HCT116 (cell line): ENCODE results near the gene NEDD4L. TPM values are rescaled to one million over a fixed set of nuclear protein-coding genes. Genes with fewer than 3 reads are reported as not detected.

Source experiments
- ATAC-seq: fragments of 200-7000 bp; cut with Tn5 transposase; 2 replicates; pipeline ENCODE4 v1.9.1; 2020; ENCODE audit warnings: mild to moderate bottlenecking, moderate library complexity
- BruUV-seq: library from RNA; stranded (reverse); fragments of 400-500 nt; replicated peaks from 2 replicates; lab custom pipeline; 2021; lab: Mats Ljungman, UMichigan
- CTCF ChIA-PET: fragments of 300-600 bp; sonication (Branson Sonifier 250); formaldehyde crosslinking; loops from one replicate; lab custom pipeline; 2021; ENCODE audit warnings: antibody characterized with exemption; lab: Charles Lee
- POLR2A ChIA-PET: fragments of 300-600, 350-600 bp; sonication (Branson Sonifier 250); formaldehyde crosslinking; loops from one replicate; lab custom pipeline; 2021; ENCODE audit warnings: antibody characterized with exemption; lab: Charles Lee
- RAD21 ChIA-PET, 2 experiments: fragments of 300-600 bp; sonication (Branson Sonifier 250); formaldehyde crosslinking; loops; one replicate each; lab custom pipeline; 2023; ENCODE audit warnings: low total read pairs in 2 of 2; ENCODE audit not compliant: uncharacterized antibody in 2 of 2, unreplicated experiment in 2 of 2, low non-redundant PET in 1 of 2; lab: Charles Lee
- DNase-seq: peaks from one replicate; pipeline ENCODE4 v3.0.0-alpha.2; 2010; ENCODE audit warnings: low read depth, low spot score
- H2AFZ ChIP-seq: fragments of 200-600 bp; shearing (Covaris generic), sonication (generic); 2 replicates; pipeline ENCODE4 v1.6.1; 2017; ENCODE audit warnings: low read depth, mixed run types, mixed read lengths, antibody characterized with exemption, low read length; ENCODE audit not compliant: poor library complexity, severe bottlenecking
- H3K27ac ChIP-seq: 2 replicates; pipeline ENCODE4 v1.5.1; 2012; ENCODE audit warnings: low read depth, low read length
- H3K27me3 ChIP-seq: fragments of 200-600 bp; sonication (generic); 2 replicates; pipeline ENCODE4 v1.6.1; 2016; ENCODE audit warnings: mixed run types, low read length, mixed read lengths; ENCODE audit not compliant: insufficient read depth
- H3K36me3 ChIP-seq, 2 experiments: fragments of 200-500 bp in 1 of 2; fragments of 200-600 bp in 1 of 2; sonication (Bioruptor generic) in 1 of 2; sonication (generic) in 1 of 2; 2 replicates each; pipeline versions ENCODE4 v1.5.1 to v1.6.1; 2014 to 2016; ENCODE audit warnings: low read length in 2 of 2, inconsistent platforms in 1 of 2, mixed read lengths in 1 of 2, mixed run types in 1 of 2; ENCODE audit not compliant: insufficient read depth in 2 of 2, control insufficient read depth in 1 of 2
- H3K4me1 ChIP-seq, 2 experiments: fragments of 200-600 bp in 1 of 2; sonication (generic) in 1 of 2; 2 replicates each; pipeline versions ENCODE4 v1.5.1 to v1.6.1; 2012 to 2017; ENCODE audit warnings: low read length in 2 of 2, inconsistent platforms in 1 of 2, mild to moderate bottlenecking in 1 of 2, mixed read lengths in 1 of 2, mixed run types in 1 of 2, moderate library complexity in 1 of 2; ENCODE audit not compliant: insufficient read depth in 2 of 2, control insufficient read depth in 1 of 2
- H3K4me2 ChIP-seq: fragments of 200-600 bp; sonication (generic); 2 replicates; pipeline ENCODE4 v1.6.1; 2017; ENCODE audit warnings: mixed run types, low read length, mixed read lengths
- H3K4me3 ChIP-seq, 2 experiments: fragments of 200-600 bp in 1 of 2; sonication (generic) in 1 of 2; replicated peaks in 1 of 2; 2 replicates each; pipeline ENCODE4 v1.5.1; 2011 to 2016; ENCODE audit warnings: low read length in 2 of 2, control low read depth in 1 of 2, low read depth in 1 of 2, mild to moderate bottlenecking in 1 of 2, mixed read lengths in 1 of 2, mixed run types in 1 of 2
- H3K79me2 ChIP-seq: fragments of 200-600 bp; sonication (generic); 2 replicates; pipeline ENCODE4 v1.6.1; 2017; ENCODE audit warnings: mild to moderate bottlenecking, mixed run types, low read length, moderate library complexity, mixed read lengths; ENCODE audit not compliant: insufficient read depth
- H3K9ac ChIP-seq: fragments of 200-600 bp; sonication (generic); 2 replicates; pipeline ENCODE4 v1.6.1; 2016; ENCODE audit warnings: low read length, mixed read lengths
- H3K9me2 ChIP-seq: fragments of 200-600 bp; sonication (generic), shearing (Covaris generic); 2 replicates; pipeline ENCODE4 v1.6.1; 2017; ENCODE audit warnings: mixed run types, mild to moderate bottlenecking, moderate library complexity; ENCODE audit not compliant: insufficient read depth
- H3K9me3 ChIP-seq, 2 experiments: fragments of 200-500 bp in 1 of 2; fragments of 200-600 bp in 1 of 2; sonication (Bioruptor generic) in 1 of 2; sonication (generic) in 1 of 2; 2 replicates each; pipeline ENCODE4 v1.6.1; 2014 to 2017; ENCODE audit warnings: low read length in 2 of 2, mixed read lengths in 2 of 2, inconsistent platforms in 1 of 2, low read depth in 1 of 2, mild to moderate bottlenecking in 1 of 2, mixed run types in 1 of 2, moderate library complexity in 1 of 2; ENCODE audit not compliant: control insufficient read depth in 1 of 2, insufficient read depth in 1 of 2
- H4K20me1 ChIP-seq: fragments of 200-600 bp; sonication (generic), shearing (Covaris generic); 2 replicates; pipeline ENCODE4 v1.6.1; 2017; ENCODE audit warnings: mixed run types, mild to moderate bottlenecking, moderate library complexity; ENCODE audit not compliant: insufficient read depth
- CBX3 ChIP-seq: IDR thresholded peaks from 2 replicates; pipeline ENCODE4 v1.6.1; 2012; ENCODE audit warnings: low read depth
- EGR1 ChIP-seq: IDR thresholded peaks from 2 replicates; pipeline ENCODE4 v1.6.1; 2012; ENCODE audit warnings: low read depth
- ELF1 ChIP-seq: IDR thresholded peaks from 2 replicates; pipeline ENCODE4 v1.6.1; 2012; ENCODE audit warnings: low read depth, borderline replicate concordance
- EZH2 ChIP-seq: fragments of 200-600 bp; sonication (generic); IDR thresholded peaks from 2 replicates; pipeline ENCODE4 v1.6.1; 2017; ENCODE audit warnings: antibody characterized with exemption, mixed run types
- JUND ChIP-seq: IDR thresholded peaks from 2 replicates; pipeline ENCODE4 v1.6.1; 2012
- POLR2A ChIP-seq: IDR thresholded peaks from 2 replicates; pipeline ENCODE4 v1.7.0; 2011; ENCODE audit warnings: borderline replicate concordance; ENCODE audit not compliant: insufficient read depth, insufficient read length; ENCODE audit errors: extremely low read depth
- POLR2AphosphoS5 ChIP-seq: IDR thresholded peaks from 2 replicates; pipeline ENCODE4 v1.6.1; 2011; ENCODE audit warnings: mild to moderate bottlenecking, low read depth, low read length, moderate library complexity
- RAD21 ChIP-seq: IDR thresholded peaks from 2 replicates; pipeline ENCODE4 v1.6.1; 2012; ENCODE audit warnings: low read depth, mild to moderate bottlenecking
- SRF ChIP-seq: IDR thresholded peaks from 2 replicates; pipeline ENCODE4 v1.6.1; 2012; ENCODE audit warnings: low read depth
- TCF7L2 ChIP-seq: IDR thresholded peaks from 2 replicates; pipeline ENCODE4 v1.7.0; 2011; ENCODE audit warnings: borderline replicate concordance, inconsistent platforms; ENCODE audit not compliant: insufficient read depth, insufficient read length; ENCODE audit errors: extremely low read depth
- YY1 ChIP-seq: IDR thresholded peaks from 2 replicates; pipeline ENCODE4 v1.6.1; 2011; ENCODE audit warnings: low read length, low read depth, moderate library complexity, mild to moderate bottlenecking; ENCODE audit not compliant: insufficient replicate concordance; ENCODE audit errors: extremely low read depth
- ZFX ChIP-seq: fragments of 450-650 bp; IDR thresholded peaks from 2 replicates; pipeline ENCODE4 v1.6.1; 2017
- ZNF274 ChIP-seq: fragments of 200-500 bp; sonication (Bioruptor generic); IDR thresholded peaks from 2 replicates; pipeline ENCODE4 v1.6.1; 2014; ENCODE audit warnings: mild to moderate bottlenecking, low read depth, low read length, inconsistent platforms
- intact Hi-C: fragments of 100-400 bp; cut with micrococcal nuclease; formaldehyde crosslinking; loops from 2 replicates; pipeline ENCODE4 v1.10.0; 2022
- total RNA-seq: library from RNA; stranded (reverse); gene quantifications from one replicate; pipeline ENCODE4 v1.2.1, GENCODE V29; 2021; ENCODE audit not compliant: unreplicated experiment
- TF ChIP-seq, protein P1 (sequence below): IDR thresholded peaks from 2 replicates; pipeline ENCODE4 v1.6.1; 2012
- TF ChIP-seq, protein P2 (sequence below): IDR thresholded peaks from 2 replicates; pipeline ENCODE4 v1.6.1; 2012; ENCODE audit warnings: low read depth

Gene NEDD4L
- total RNA-seq, 1 experiment from 2014 or later: 41.5 TPM

DNA sequence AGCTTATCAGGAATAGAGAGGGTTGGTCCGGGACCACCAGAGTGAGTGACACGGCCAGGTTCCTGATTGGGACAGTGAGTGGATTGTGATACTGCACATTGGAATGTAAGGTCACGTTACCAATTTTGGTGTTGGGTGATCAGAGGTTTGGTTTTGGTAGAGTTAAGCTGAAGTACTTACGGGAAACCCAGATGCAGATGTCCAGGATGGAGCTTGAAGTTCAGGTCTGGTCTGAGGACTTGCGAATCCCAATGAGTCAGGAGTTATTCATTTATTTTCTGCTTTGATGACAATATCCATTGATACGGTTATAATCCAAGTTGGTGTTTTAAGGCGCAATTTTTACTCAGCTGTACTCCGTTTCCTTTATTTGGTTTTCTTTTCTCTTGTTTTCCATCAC lies 311.2 kb downstream of the NEDD4L start:
- no peak for ATAC-seq
- RAD21 ChIA-PET: no interaction called here
- Histone ChIP-seq H3K27ac (no peak overlapping the region), H3K27me3 (no peaks in the 10 kb centered on the region), H4K20me1 (no peaks in the 10 kb centered on the region), H2AFZ (no peak overlapping the region), H3K9me3 (no peaks in the 10 kb centered on the region), H3K4me2 (no peak overlapping the region), H3K9ac (no peak overlapping the region), H3K9me2 (no peaks in the 10 kb centered on the region), H3K36me3 (peaks cover 4 to 8% of the 10 kb centered on the region in 2 experiments; a peak in 3 of 4 replicates), H3K79me2 (no peaks in the 10 kb centered on the region), H3K4me3 (no peak overlapping the region), H3K4me1 (no peaks in the 10 kb centered on the region)
- POLR2A ChIA-PET: no interaction called here
- no peak for DNase-seq
- CTCF ChIA-PET: no interaction called here
- BruUV-seq: no TSS peak
- TF ChIP-seq ZNF274 (no peak), EZH2 (no peak), ZFX (no peak), RAD21 (no peak), POLR2AphosphoS5 (no peak), JUND (no peak), POLR2A (no peak), CBX3 (no peak), ELF1 (no peak), YY1 (no peak), TCF7L2 (no peak), EGR1 (no peak), SRF (no peak)
- TF ChIP-seq, protein P1, sequence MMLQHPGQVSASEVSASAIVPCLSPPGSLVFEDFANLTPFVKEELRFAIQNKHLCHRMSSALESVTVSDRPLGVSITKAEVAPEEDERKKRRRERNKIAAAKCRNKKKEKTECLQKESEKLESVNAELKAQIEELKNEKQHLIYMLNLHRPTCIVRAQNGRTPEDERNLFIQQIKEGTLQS: no peak
- TF ChIP-seq, protein P2, sequence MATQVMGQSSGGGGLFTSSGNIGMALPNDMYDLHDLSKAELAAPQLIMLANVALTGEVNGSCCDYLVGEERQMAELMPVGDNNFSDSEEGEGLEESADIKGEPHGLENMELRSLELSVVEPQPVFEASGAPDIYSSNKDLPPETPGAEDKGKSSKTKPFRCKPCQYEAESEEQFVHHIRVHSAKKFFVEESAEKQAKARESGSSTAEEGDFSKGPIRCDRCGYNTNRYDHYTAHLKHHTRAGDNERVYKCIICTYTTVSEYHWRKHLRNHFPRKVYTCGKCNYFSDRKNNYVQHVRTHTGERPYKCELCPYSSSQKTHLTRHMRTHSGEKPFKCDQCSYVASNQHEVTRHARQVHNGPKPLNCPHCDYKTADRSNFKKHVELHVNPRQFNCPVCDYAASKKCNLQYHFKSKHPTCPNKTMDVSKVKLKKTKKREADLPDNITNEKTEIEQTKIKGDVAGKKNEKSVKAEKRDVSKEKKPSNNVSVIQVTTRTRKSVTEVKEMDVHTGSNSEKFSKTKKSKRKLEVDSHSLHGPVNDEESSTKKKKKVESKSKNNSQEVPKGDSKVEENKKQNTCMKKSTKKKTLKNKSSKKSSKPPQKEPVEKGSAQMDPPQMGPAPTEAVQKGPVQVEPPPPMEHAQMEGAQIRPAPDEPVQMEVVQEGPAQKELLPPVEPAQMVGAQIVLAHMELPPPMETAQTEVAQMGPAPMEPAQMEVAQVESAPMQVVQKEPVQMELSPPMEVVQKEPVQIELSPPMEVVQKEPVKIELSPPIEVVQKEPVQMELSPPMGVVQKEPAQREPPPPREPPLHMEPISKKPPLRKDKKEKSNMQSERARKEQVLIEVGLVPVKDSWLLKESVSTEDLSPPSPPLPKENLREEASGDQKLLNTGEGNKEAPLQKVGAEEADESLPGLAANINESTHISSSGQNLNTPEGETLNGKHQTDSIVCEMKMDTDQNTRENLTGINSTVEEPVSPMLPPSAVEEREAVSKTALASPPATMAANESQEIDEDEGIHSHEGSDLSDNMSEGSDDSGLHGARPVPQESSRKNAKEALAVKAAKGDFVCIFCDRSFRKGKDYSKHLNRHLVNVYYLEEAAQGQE: no peak
- intact Hi-C loops: no loop called here
